ENCODE results near the gene GNAI2.

DNA sequence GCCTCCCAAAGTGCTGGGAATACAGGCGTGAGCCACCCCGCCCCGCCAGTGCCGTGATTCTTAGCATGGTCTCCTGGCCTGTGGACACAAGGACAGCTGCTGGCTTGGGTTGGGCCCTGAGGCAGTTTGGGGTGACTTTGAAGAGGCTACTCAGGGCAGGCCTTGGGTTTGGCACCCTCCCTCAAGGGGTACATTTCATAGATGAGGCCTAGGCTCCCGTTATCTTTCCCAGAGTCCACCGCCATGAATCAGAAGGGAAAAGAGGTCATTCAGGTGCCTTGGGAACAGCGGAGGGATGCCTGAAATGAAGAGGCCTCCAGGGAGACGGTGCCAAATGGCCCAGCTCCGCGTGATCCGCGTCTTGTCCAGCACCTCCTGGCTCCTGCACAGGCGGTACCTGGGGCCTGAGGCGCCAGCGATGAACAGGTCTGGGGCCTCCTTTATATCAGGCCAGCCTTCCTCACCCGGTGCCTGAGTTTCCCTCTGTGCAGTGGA is 9.3 kb downstream of the GNAI2 start:
- TF ChIP-seq CHD2 (IDR thresholded peaks at IDR 0.05; ENCODE audit: low read length, partially characterized antibody) (no peak), GABPA (IDR thresholded peaks at IDR 0.05; ENCODE audit: low read depth) (no peak), FOXM1 (IDR thresholded peaks at IDR 0.05; ENCODE audit: low read depth) (no peak), SMC3 (IDR thresholded peaks at IDR 0.05; ENCODE audit: low read depth, low read length) (no peak), EZH2phosphoT487 (IDR thresholded peaks at IDR 0.05; ENCODE audit: borderline replicate concordance, low read depth) (no peak), EP300 (IDR thresholded peaks at IDR 0.05; ENCODE audit: borderline replicate concordance in 1 of 2, low read depth in 1 of 2, low read length in 1 of 2) (no peak), RFX5 (IDR thresholded peaks at IDR 0.05; ENCODE audit: low read length) (no peak), YY1 (IDR thresholded peaks at IDR 0.05; ENCODE audit: low read depth) (no peak)
- TF ChIP-seq, protein P1, sequence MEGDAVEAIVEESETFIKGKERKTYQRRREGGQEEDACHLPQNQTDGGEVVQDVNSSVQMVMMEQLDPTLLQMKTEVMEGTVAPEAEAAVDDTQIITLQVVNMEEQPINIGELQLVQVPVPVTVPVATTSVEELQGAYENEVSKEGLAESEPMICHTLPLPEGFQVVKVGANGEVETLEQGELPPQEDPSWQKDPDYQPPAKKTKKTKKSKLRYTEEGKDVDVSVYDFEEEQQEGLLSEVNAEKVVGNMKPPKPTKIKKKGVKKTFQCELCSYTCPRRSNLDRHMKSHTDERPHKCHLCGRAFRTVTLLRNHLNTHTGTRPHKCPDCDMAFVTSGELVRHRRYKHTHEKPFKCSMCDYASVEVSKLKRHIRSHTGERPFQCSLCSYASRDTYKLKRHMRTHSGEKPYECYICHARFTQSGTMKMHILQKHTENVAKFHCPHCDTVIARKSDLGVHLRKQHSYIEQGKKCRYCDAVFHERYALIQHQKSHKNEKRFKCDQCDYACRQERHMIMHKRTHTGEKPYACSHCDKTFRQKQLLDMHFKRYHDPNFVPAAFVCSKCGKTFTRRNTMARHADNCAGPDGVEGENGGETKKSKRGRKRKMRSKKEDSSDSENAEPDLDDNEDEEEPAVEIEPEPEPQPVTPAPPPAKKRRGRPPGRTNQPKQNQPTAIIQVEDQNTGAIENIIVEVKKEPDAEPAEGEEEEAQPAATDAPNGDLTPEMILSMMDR (IDR thresholded peaks at IDR 0.05) = no peak
- TF ChIP-seq, protein P2, sequence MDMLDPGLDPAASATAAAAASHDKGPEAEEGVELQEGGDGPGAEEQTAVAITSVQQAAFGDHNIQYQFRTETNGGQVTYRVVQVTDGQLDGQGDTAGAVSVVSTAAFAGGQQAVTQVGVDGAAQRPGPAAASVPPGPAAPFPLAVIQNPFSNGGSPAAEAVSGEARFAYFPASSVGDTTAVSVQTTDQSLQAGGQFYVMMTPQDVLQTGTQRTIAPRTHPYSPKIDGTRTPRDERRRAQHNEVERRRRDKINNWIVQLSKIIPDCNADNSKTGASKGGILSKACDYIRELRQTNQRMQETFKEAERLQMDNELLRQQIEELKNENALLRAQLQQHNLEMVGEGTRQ (IDR thresholded peaks at IDR 0.05; ENCODE audit: borderline replicate concordance, low read depth, low read length) = no peak
- TF ChIP-seq, protein P3, sequence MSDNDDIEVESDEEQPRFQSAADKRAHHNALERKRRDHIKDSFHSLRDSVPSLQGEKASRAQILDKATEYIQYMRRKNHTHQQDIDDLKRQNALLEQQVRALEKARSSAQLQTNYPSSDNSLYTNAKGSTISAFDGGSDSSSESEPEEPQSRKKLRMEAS (IDR thresholded peaks at IDR 0.05; ENCODE audit: low read depth) = no peak
